ENCODE measurements around the gene PAFAH2.

PAFAH2 gene

GRCh38 chr1:26010825-26011224 is 13.0 kb upstream of the PAFAH2 start:
- TF ChIP-seq ZFX (IDR thresholded peaks at IDR 0.05; ENCODE audit: borderline replicate concordance), result no peak
- no peak for TF ChIP-seq CTCF (IDR thresholded peaks at IDR 0.05)
- no peak overlapping the region for H3K27ac ChIP-seq

GRCh38 chr1:26009796-26010447 is 12.1 kb upstream of the PAFAH2 start:
- no peak for TF ChIP-seq ZFX (IDR thresholded peaks at IDR 0.05; ENCODE audit: borderline replicate concordance)
- TF ChIP-seq CTCF (IDR thresholded peaks at IDR 0.05), result peak; percentile 37
- H3K27ac ChIP-seq, result no peak overlapping the region

GRCh38 chr1:26006710-26007109 is 8.8 kb upstream of the PAFAH2 start:
- TF ChIP-seq ZFX (IDR thresholded peaks at IDR 0.05; ENCODE audit: borderline replicate concordance), result no peak
- no peak for TF ChIP-seq CTCF (IDR thresholded peaks at IDR 0.05)
- H3K27ac ChIP-seq, result no peak overlapping the region

GRCh38 chr1:26005434-26006105 is 7.7 kb upstream of the PAFAH2 start:
- no peak overlapping the region for H3K27ac ChIP-seq
- TF ChIP-seq ZFX (IDR thresholded peaks at IDR 0.05; ENCODE audit: borderline replicate concordance) (no peak), CTCF (IDR thresholded peaks at IDR 0.05) (no peak)

GRCh38 chr1:26003756-26004155 is 5.9 kb upstream of the PAFAH2 start:
- TF ChIP-seq CTCF (IDR thresholded peaks at IDR 0.05) (no peak), ZFX (IDR thresholded peaks at IDR 0.05; ENCODE audit: borderline replicate concordance) (no peak)
- no peak overlapping the region for H3K27ac ChIP-seq

GRCh38 chr1:26003262-26003661 is 5.4 kb upstream of the PAFAH2 start:
- H3K27ac ChIP-seq, result no peak overlapping the region
- TF ChIP-seq CTCF (IDR thresholded peaks at IDR 0.05) (no peak), ZFX (IDR thresholded peaks at IDR 0.05; ENCODE audit: borderline replicate concordance) (no peak)

- H3K27ac ChIP-seq, result no peak overlapping the region
- TF ChIP-seq CTCF (IDR thresholded peaks at IDR 0.05) (no peak), ZFX (IDR thresholded peaks at IDR 0.05; ENCODE audit: borderline replicate concordance) (no peak)
These were observed 1.4 kb upstream of the PAFAH2 start for GRCh38 chr1:25999041-25999800.

Data from 22Rv1 (cell line).